ENCODE data around the gene PGAM2. TPM values are rescaled to one million over a fixed set of nuclear protein-coding genes. Genes with fewer than 3 reads are reported as not detected.

Gene PGAM2
- total RNA-seq, 2 experiments from 2014 or later, result 0.69 to 0.80 TPM

DNA sequence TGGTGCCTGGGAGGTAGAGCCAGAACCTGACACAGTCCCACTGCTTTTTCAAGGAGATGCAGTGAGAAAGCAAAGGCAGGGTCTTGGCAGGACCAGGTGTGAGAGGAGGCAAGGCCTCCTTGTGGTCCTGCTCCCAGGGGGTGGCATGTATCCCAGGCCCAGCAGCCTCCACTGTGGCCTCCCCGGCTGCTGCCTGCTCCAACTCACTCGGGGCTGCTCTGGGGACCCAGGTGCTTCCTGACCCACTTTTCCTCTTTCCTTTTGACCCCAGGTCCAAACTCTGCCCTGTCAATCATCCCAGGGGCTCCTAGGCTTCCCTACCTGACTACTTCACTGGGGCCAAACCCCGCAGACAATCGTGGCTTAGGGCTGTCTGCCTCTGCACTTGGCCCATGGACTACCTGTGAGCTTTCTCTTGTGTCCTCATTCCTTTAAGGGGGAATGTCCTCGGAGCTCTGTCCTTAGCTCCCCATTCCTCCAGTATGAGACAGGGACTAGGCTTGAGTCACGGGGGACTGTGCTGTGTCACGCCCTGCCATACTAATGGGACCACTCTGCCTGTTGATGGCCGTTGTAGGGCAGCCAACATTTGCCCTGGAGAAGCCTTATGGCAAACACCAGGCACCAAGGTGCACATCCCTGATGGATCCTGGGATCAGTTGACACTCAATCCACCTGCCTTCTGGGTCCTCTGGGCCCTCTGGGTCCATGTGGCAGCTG is 37.6 kb upstream of the PGAM2 start:
- Histone ChIP-seq H3K9me2 (ENCODE audit: insufficient read depth, low read length) (no peaks in the 10 kb centered on the region), H3K9me3 (ENCODE audit: low read length) (no peaks in the 10 kb centered on the region), H3K4me1 (ENCODE audit: insufficient read depth, low read length, poor library complexity, severe bottlenecking) (peaks cover 80% of the 10 kb centered on the region), H3K4me2 (ENCODE audit: low read length) (peak overlapping the region; percentile 71), H3K4me3 (ENCODE audit: low read depth, low read length, poor library complexity, severe bottlenecking) (peak overlapping the region; percentile 62), H3K27ac (ENCODE audit: low read depth, low read length, poor library complexity, severe bottlenecking) (peak overlapping the region; percentile 98), H4K20me1 (ENCODE audit: insufficient read depth, low read length) (no peaks in the 10 kb centered on the region), H2AFZ (ENCODE audit: low read length) (no peak overlapping the region), H3K36me3 (ENCODE audit: insufficient read depth, low read length) (no peaks in the 10 kb centered on the region), H3K79me2 (ENCODE audit: insufficient read depth, low read depth, low read length) (no peaks in the 10 kb centered on the region)
- POLR2A ChIA-PET, result interaction anchor here (0.9 to 1.2 kb wide), 2 partner anchors 14 to 18 kb away, joined by 4 to 5 read pairs; no protein-coding TSS in a partner anchor
- TF ChIP-seq, protein P1, sequence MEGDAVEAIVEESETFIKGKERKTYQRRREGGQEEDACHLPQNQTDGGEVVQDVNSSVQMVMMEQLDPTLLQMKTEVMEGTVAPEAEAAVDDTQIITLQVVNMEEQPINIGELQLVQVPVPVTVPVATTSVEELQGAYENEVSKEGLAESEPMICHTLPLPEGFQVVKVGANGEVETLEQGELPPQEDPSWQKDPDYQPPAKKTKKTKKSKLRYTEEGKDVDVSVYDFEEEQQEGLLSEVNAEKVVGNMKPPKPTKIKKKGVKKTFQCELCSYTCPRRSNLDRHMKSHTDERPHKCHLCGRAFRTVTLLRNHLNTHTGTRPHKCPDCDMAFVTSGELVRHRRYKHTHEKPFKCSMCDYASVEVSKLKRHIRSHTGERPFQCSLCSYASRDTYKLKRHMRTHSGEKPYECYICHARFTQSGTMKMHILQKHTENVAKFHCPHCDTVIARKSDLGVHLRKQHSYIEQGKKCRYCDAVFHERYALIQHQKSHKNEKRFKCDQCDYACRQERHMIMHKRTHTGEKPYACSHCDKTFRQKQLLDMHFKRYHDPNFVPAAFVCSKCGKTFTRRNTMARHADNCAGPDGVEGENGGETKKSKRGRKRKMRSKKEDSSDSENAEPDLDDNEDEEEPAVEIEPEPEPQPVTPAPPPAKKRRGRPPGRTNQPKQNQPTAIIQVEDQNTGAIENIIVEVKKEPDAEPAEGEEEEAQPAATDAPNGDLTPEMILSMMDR (conservative IDR thresholded peaks at IDR 0.05; ENCODE audit: low read length), result no peak
- no peak for TF ChIP-seq EZH2phosphoT487 (IDR thresholded peaks at IDR 0.05; ENCODE audit: borderline replicate concordance, low read depth, low read length)
- no peak for DNase-seq (ENCODE audit: low spot score)
- CTCF ChIA-PET (ENCODE audit: unreplicated experiment), result no interaction called here
- BruUV-seq (replicated peaks), result no TSS peak
- intact Hi-C loops (cut with micrococcal nuclease; ENCODE audit: unreplicated experiment), result no loop called here

DNA sequence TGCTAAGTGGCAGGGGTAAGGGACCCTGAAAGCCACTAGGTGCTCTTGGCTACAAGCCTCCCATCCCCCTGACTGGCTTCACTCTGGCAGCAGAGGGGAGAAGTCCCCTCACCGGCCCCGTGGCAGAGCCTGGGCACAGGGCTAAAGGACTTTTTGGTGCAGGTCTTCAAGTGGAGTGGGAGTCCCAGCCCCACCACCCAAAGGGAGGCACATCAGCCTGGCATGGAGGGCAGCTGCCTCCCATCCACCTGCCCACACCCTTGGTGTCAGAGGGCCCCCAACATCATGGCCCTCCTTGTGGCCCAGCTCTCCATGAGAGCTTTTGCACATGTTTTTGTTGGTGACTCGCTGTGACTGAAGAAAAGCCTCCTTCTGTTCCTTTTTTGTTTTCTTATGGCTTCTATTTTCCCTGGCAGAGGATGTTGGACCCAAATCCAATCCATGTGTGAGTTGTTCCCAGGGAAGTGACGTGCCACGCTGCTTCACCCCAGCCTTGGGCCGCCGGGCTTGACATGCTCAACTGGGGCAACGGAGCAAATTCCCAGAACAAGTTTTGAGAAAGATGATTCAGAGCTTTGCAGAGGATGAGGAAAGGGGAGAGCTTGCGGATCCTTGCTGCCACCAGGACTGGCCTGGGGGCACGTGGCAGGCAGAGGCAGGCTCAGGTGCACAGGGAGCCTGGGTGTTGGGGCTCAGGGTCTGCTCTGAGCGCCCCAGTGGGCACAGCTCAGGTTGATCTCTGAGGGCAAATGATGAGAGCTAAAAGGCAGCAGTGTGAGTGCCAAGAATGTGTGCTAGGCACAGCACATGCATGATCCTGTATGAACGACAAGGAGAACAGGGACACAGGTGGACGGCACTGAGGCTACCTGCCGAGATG is 36.8 kb upstream of the PGAM2 start:
- Histone ChIP-seq H3K9me3 (ENCODE audit: low read length) (no peaks in the 10 kb centered on the region), H2AFZ (ENCODE audit: low read length) (no peak overlapping the region), H3K9me2 (ENCODE audit: insufficient read depth, low read length) (no peaks in the 10 kb centered on the region), H3K79me2 (ENCODE audit: insufficient read depth, low read depth, low read length) (no peaks in the 10 kb centered on the region), H3K4me1 (ENCODE audit: insufficient read depth, low read length, poor library complexity, severe bottlenecking) (peaks cover 88% of the 10 kb centered on the region), H3K27ac (ENCODE audit: low read depth, low read length, poor library complexity, severe bottlenecking) (peak overlapping the region; percentile 98), H3K36me3 (ENCODE audit: insufficient read depth, low read length) (no peaks in the 10 kb centered on the region), H3K4me3 (ENCODE audit: low read depth, low read length, poor library complexity, severe bottlenecking) (peak overlapping the region; percentile 53), H3K4me2 (ENCODE audit: low read length) (peak overlapping the region; percentile 71), H4K20me1 (ENCODE audit: insufficient read depth, low read length) (no peaks in the 10 kb centered on the region)
- POLR2A ChIA-PET, result interaction anchor here (0.6 to 1.8 kb wide), 6 partner anchors 13 to 380 kb away, joined by 3 to 11 read pairs (median 4); partner anchors contain the start of gene POLD2
- no peak for TF ChIP-seq EZH2phosphoT487 (IDR thresholded peaks at IDR 0.05; ENCODE audit: borderline replicate concordance, low read depth, low read length)
- TF ChIP-seq, protein P1 (conservative IDR thresholded peaks at IDR 0.05; ENCODE audit: low read length), result no peak
- intact Hi-C loops (cut with micrococcal nuclease; ENCODE audit: unreplicated experiment), result no loop called here
- CTCF ChIA-PET (ENCODE audit: unreplicated experiment), result interaction anchor here (1.0 to 1.4 kb wide), 2 partner anchors 21 kb away, joined by 3 to 25 read pairs; partner anchors contain the start of gene POLD2
- DNase-seq (ENCODE audit: low spot score), result no peak
- no TSS peak for BruUV-seq (replicated peaks)
